GM06990 (cell line): Measurements from ENCODE around the gene ADK.
"Not testable (repeated sequence)": the region's sequence is repeated elsewhere in the genome, so short reads cannot be mapped to it uniquely, and the experiment has no call there.

Source experiments
- DNase-seq: peaks from one replicate; pipeline ENCODE4 v3.0.0-alpha.2; 2011; ENCODE audit not compliant: insufficient read length; ENCODE audit errors: extremely low read depth
- H3K27me3 ChIP-seq: replicated peaks from 2 replicates; pipeline ENCODE4 v1.6.0; 2011; ENCODE audit warnings: low read length; ENCODE audit not compliant: control insufficient read depth, insufficient read depth
- H3K36me3 ChIP-seq: 2 replicates; pipeline ENCODE4 v1.5.1; 2011; ENCODE audit warnings: low read length; ENCODE audit not compliant: control insufficient read depth, insufficient read depth
- H3K4me3 ChIP-seq: replicated peaks from 2 replicates; pipeline ENCODE4 v1.5.1; 2011; ENCODE audit warnings: low read depth, mild to moderate bottlenecking, control low read depth, low read length
- TF ChIP-seq, protein P1 (sequence below): IDR thresholded peaks from 2 replicates; pipeline ENCODE4 v1.5.1; 2011; ENCODE audit warnings: low read length, control low read depth, mild to moderate bottlenecking, inconsistent platforms; ENCODE audit not compliant: insufficient read depth, poor library complexity, severe bottlenecking

Gene ADK

DNA sequence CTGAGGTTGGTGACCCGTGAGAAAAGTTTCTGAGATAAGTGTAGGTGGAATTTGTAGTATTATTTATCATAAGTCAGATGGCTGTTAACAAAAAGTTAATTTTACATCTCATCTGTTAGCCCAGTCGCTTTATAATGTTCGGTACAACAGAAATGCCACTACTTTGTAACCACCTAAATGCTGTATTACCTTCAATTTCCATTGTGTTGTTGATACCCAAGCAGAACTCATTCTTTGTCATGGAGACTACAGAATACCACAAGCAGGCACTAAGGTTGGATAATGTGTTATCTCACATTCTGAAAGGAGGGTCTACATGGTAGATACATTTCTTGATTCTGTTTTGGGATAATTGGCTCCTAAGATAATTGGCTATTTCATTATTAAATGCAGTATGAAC lies 425.6 kb downstream of the ADK start:
- TF ChIP-seq, protein P1, sequence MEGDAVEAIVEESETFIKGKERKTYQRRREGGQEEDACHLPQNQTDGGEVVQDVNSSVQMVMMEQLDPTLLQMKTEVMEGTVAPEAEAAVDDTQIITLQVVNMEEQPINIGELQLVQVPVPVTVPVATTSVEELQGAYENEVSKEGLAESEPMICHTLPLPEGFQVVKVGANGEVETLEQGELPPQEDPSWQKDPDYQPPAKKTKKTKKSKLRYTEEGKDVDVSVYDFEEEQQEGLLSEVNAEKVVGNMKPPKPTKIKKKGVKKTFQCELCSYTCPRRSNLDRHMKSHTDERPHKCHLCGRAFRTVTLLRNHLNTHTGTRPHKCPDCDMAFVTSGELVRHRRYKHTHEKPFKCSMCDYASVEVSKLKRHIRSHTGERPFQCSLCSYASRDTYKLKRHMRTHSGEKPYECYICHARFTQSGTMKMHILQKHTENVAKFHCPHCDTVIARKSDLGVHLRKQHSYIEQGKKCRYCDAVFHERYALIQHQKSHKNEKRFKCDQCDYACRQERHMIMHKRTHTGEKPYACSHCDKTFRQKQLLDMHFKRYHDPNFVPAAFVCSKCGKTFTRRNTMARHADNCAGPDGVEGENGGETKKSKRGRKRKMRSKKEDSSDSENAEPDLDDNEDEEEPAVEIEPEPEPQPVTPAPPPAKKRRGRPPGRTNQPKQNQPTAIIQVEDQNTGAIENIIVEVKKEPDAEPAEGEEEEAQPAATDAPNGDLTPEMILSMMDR: no peak
- Histone ChIP-seq H3K4me3 (no peak overlapping the region), H3K36me3 (no peaks in the 10 kb centered on the region), H3K27me3 (no peaks in the 10 kb centered on the region)
- DNase-seq: no peak

- H3K4me3 ChIP-seq, H3K27me3 ChIP-seq, DNase-seq, H3K36me3 ChIP-seq: not testable (repeated sequence)
Observed at GRCh38 chr10:74580438-74580837, 429.4 kb downstream of the ADK start.

- Histone ChIP-seq H3K4me3 (no peak overlapping the region), H3K27me3 (no peaks in the 10 kb centered on the region), H3K36me3 (no peaks in the 10 kb centered on the region)
- TF ChIP-seq, protein P1: no peak
- no peak for DNase-seq
Observed at GRCh38 chr10:74582566-74582965, 431.5 kb downstream of the ADK start.

DNA sequence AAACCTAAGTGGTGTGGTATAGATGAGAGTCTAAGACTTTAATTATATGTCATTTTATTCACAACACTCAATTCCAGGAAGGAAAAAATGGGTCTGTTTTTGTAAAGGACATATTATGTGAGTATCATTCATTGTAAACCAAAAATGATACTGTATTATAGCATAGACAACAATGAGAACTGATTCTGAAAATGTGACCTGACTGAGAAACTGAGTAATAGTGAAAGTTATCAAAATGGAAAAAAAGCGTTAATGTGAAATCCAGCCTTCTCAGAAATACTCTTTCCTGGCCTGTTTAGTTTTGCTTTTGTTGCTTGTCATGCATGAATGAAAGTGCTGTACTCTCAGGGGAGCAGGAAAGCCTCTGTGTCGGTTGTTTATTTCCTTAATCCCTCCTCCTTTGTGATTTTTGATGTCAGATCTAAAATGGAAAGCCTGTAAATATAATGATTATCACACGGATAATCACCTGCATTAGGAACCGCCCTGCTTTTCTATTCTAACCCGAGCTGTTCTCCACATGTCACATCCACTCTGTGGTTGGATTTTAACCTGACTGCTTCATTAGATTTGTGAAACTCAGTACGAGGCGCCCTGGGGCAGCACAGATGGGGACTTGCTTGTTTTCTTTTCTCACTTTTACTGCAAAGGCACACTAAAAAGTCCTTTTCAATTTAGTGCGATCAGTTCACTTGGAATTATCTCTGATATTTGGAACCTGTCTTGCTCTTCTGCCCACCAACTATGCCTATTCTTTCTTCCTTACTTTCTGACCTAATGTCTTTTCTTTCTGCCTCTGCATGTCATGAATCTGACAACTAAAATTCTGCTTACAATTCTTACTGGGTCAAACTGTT lies 434.4 kb downstream of the ADK start:
- TF ChIP-seq, protein P1: no peak
- Histone ChIP-seq H3K27me3 (no peaks in the 10 kb centered on the region), H3K36me3 (no peaks in the 10 kb centered on the region; the same call in 1 of the 2 replicates), H3K4me3 (peak overlapping the region; percentile 50)
- DNase-seq: peak; percentile 75

GRCh38 chr10:74586088-74586585 lies 435.1 kb downstream of the ADK start:
- Histone ChIP-seq H3K27me3 (no peaks in the 10 kb centered on the region), H3K36me3 (no peaks in the 10 kb centered on the region; the same call in 1 of the 2 replicates), H3K4me3 (peak overlapping the region; percentile 50)
- TF ChIP-seq, protein P1: no peak
- DNase-seq: peak; percentile 45

- Histone ChIP-seq H3K36me3 (no peaks in the 10 kb centered on the region; the same call in 1 of the 2 replicates), H3K27me3 (no peaks in the 10 kb centered on the region), H3K4me3 (no peak overlapping the region)
- DNase-seq: no peak
- TF ChIP-seq, protein P1: no peak
Observed at GRCh38 chr10:74587109-74587854, 436.3 kb downstream of the ADK start.
